SK-N-SH treated with all-trans-retinoic acid at 6 μM for 48 hours (cell line): ENCODE measurements around the gene FANCC.

Source experiments
- CSDC2 ChIP-seq: fragments of 250-450 bp; sonication (Bioruptor Pico); IDR thresholded peaks from 2 replicates; pipeline ENCODE4 v1.5.0; 2020; ENCODE audit warnings: mild to moderate bottlenecking, moderate library complexity
- PATZ1 ChIP-seq: fragments of 250-450 bp; sonication (Bioruptor Pico); IDR thresholded peaks from 2 replicates; pipeline ENCODE4 v1.8.0; 2020; ENCODE audit warnings: mild to moderate bottlenecking, moderate library complexity, borderline replicate concordance
- PPARA ChIP-seq: fragments of 250-450 bp; sonication (Bioruptor Pico); IDR thresholded peaks from 2 replicates; pipeline ENCODE4 v1.5.0; 2020; ENCODE audit warnings: mild to moderate bottlenecking, borderline replicate concordance
- ZC3H10 ChIP-seq: fragments of 250-450 bp; sonication (Bioruptor Pico); IDR thresholded peaks from 2 replicates; pipeline ENCODE4 v1.5.1; 2021; ENCODE audit warnings: mild to moderate bottlenecking, moderate library complexity
- ZFP3 ChIP-seq: fragments of 250-450 bp; sonication (Bioruptor Pico); IDR thresholded peaks from 2 replicates; pipeline ENCODE4 v1.5.0; 2020; ENCODE audit warnings: mild to moderate bottlenecking, moderate library complexity
- ZFP30 ChIP-seq: fragments of 450-650 bp; formaldehyde crosslinking; IDR thresholded peaks from 2 replicates; pipeline ENCODE4 v1.5.0; 2022; ENCODE audit warnings: mild to moderate bottlenecking, moderate library complexity
- ZNF565 ChIP-seq: fragments of 450-650 bp; formaldehyde crosslinking; conservative IDR thresholded peaks from 2 replicates; pipeline ENCODE4 v1.5.0; 2020; ENCODE audit warnings: low read depth, mild to moderate bottlenecking, moderate library complexity

DNA sequence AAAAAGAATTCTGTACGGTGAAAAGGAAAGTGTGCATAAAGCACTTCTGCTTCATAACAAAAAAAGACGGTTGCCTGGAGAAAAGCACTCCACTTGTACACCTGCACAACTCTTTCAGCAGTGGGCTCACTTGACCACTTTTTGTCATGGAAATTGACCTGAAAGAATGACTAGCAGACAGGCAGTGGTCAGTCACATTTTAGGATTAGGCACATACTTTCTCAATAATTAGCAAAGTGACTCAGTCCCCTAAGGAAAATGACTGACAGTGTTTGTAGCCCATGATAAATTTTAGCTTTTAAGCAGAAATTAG lies 169.3 kb downstream of the FANCC start:
- no peak for TF ChIP-seq PPARA
- no peak for TF ChIP-seq PATZ1 (CRISPR knock-in tag)
- TF ChIP-seq ZFP3 (CRISPR knock-in tag) = no peak
- no peak for TF ChIP-seq ZC3H10
- no peak for TF ChIP-seq ZFP30 (CRISPR knock-in tag)
- no peak for TF ChIP-seq ZNF565 (CRISPR knock-in tag)
- TF ChIP-seq CSDC2 (CRISPR knock-in tag) = no peak
